SK-N-SH (cell line): ENCODE measurements around the gene CACNA2D3. TPM values are rescaled to one million over a fixed set of nuclear protein-coding genes. Genes with fewer than 3 reads are reported as not detected.

Experiments used
- CTCF ChIA-PET: fragments of 300-600, 350-600 bp; formaldehyde crosslinking; extraction: SDS; loops from one replicate; lab custom pipeline; 2021; lab: Yijun Ruan, JAX
- POLR2A ChIA-PET: fragments of 350-600 bp; sonication (Branson Sonifier 250); formaldehyde crosslinking; extraction: SDS; loops from one replicate; lab custom pipeline; 2020; ENCODE audit warnings: antibody characterized with exemption, inconsistent platforms; lab: Yijun Ruan, JAX
- DNase-seq: peaks from one replicate; pipeline ENCODE4 v3.0.0; 2012
- H2AFZ ChIP-seq: fragments of 200-600 bp; sonication (generic); 2 replicates; pipeline ENCODE4 v1.8.1; 2016; ENCODE audit warnings: antibody characterized with exemption, mild to moderate bottlenecking, low read depth
- H3F3A ChIP-seq: fragments of 200-600 bp; sonication (generic); replicated peaks from 2 replicates; pipeline ENCODE3; 2016; ENCODE audit warnings: antibody characterized with exemption, mild to moderate bottlenecking; ENCODE audit not compliant: insufficient read depth
- H3K27ac ChIP-seq, 2 experiments: fragments of 200-500 bp in 1 of 2; fragments of 200-600 bp in 1 of 2; sonication (Bioruptor generic) in 1 of 2; sonication (generic), shearing (Covaris generic) in 1 of 2; 2 replicates each; pipeline versions ENCODE4 v1.5.1 to v1.6.1; 2014 to 2016; ENCODE audit warnings: low read depth in 2 of 2, inconsistent platforms in 1 of 2, low read length in 1 of 2, mild to moderate bottlenecking in 1 of 2, mixed read lengths in 1 of 2
- H3K27me3 ChIP-seq: fragments of 200-600 bp; sonication (generic), shearing (Covaris generic); 2 replicates; pipeline ENCODE4 v1.6.1; 2016; ENCODE audit warnings: mixed run types; ENCODE audit not compliant: insufficient read depth
- H3K36me3 ChIP-seq, 2 experiments: fragments of 200-500 bp in 1 of 2; fragments of 200-600 bp in 1 of 2; sonication (Bioruptor generic) in 1 of 2; sonication (generic) in 1 of 2; replicated peaks in 1 of 2; 2 replicates each; pipeline versions ENCODE3 to v1.5.1; 2014 to 2016; ENCODE audit warnings: low read length in 1 of 2, mild to moderate bottlenecking in 1 of 2; ENCODE audit not compliant: insufficient read depth in 2 of 2, control insufficient read depth in 1 of 2
- H3K4me1 ChIP-seq, 2 experiments: fragments of 200-500 bp in 1 of 2; fragments of 200-600 bp in 1 of 2; sonication (Bioruptor generic) in 1 of 2; sonication (generic), shearing (Covaris generic) in 1 of 2; 2 replicates each; pipeline versions ENCODE4 v1.5.1 to v1.6.1; 2014 to 2016; ENCODE audit warnings: low read depth in 1 of 2, low read length in 1 of 2, mixed run types in 1 of 2; ENCODE audit not compliant: insufficient read depth in 2 of 2, control insufficient read depth in 1 of 2
- H3K4me2 ChIP-seq: fragments of 200-600 bp; sonication (generic), shearing (Covaris generic); 2 replicates; pipeline ENCODE4 v1.6.1; 2017; ENCODE audit warnings: mixed run types
- H3K4me3 ChIP-seq, 2 experiments: fragments of 200-500 bp in 1 of 2; fragments of 200-600 bp in 1 of 2; sonication (Bioruptor generic) in 1 of 2; sonication (generic), shearing (Covaris generic) in 1 of 2; 2 replicates each; pipeline versions ENCODE4 v1.5.1 to v1.8.1; 2014 to 2016; ENCODE audit warnings: low read depth in 2 of 2, inconsistent platforms in 1 of 2, low read length in 1 of 2, mild to moderate bottlenecking in 1 of 2, mixed read lengths in 1 of 2, moderate library complexity in 1 of 2
- H3K79me2 ChIP-seq: fragments of 200-600 bp; sonication (generic); 2 replicates; pipeline ENCODE4 v1.8.1; 2017; ENCODE audit warnings: mild to moderate bottlenecking; ENCODE audit not compliant: insufficient read depth
- H3K9ac ChIP-seq: fragments of 200-600 bp; sonication (generic); 2 replicates; pipeline ENCODE4 v1.6.1; 2017; ENCODE audit warnings: mixed run types
- H3K9me2 ChIP-seq: fragments of 200-600 bp; sonication (generic); 2 replicates; pipeline ENCODE4 v1.6.1; 2017; ENCODE audit warnings: mixed run types
- H3K9me3 ChIP-seq: fragments of 200-600 bp; sonication (generic); 2 replicates; pipeline ENCODE4 v1.6.1; 2017; ENCODE audit warnings: mixed run types, mild to moderate bottlenecking, moderate library complexity
- H4K20me1 ChIP-seq: fragments of 200-600 bp; sonication (generic); 2 replicates; pipeline ENCODE4 v1.6.1; 2017; ENCODE audit warnings: mild to moderate bottlenecking, mixed run types; ENCODE audit not compliant: insufficient read depth
- CHD2 ChIP-seq: fragments of 150-350 bp; IDR thresholded peaks from 2 replicates; pipeline ENCODE4 v1.6.1; 2018; ENCODE audit warnings: low read length; ENCODE audit not compliant: partially characterized antibody
- CTCF ChIP-seq: fragments of 200-600 bp; sonication (generic); IDR thresholded peaks from 2 replicates; pipeline ENCODE4 v1.6.1; 2017; ENCODE audit warnings: antibody characterized with exemption, mild to moderate bottlenecking, moderate library complexity
- EP300 ChIP-seq, 2 experiments: IDR thresholded peaks; 2 replicates each; pipeline versions ENCODE4 v1.4.0 to v1.6.1; 2012; ENCODE audit warnings: borderline replicate concordance in 1 of 2, low read depth in 1 of 2, low read length in 1 of 2
- EZH2phosphoT487 ChIP-seq: fragments of 200-600 bp; sonication (generic); IDR thresholded peaks from 2 replicates; pipeline ENCODE4 v1.6.1; 2017; ENCODE audit warnings: low read depth, mixed run types, mild to moderate bottlenecking, antibody characterized with exemption, moderate library complexity, borderline replicate concordance
- FOSL2 ChIP-seq: IDR thresholded peaks from 2 replicates; pipeline ENCODE4 v1.4.0; 2012; ENCODE audit warnings: low read depth, mild to moderate bottlenecking, moderate library complexity, borderline replicate concordance
- GATA2 ChIP-seq: sonication (generic); formaldehyde crosslinking; IDR thresholded peaks from 2 replicates; pipeline ENCODE4 v1.5.0; 2020; ENCODE audit warnings: mild to moderate bottlenecking, missing genetic modification reagents
- JUND ChIP-seq: IDR thresholded peaks from 2 replicates; pipeline ENCODE4 v1.4.0; 2012
- MAX ChIP-seq: IDR thresholded peaks from 2 replicates; pipeline ENCODE4 v1.4.0; 2012; ENCODE audit warnings: low read depth
- MEF2A ChIP-seq: IDR thresholded peaks from 2 replicates; pipeline ENCODE4 v1.4.0; 2012; ENCODE audit warnings: low read depth, borderline replicate concordance
- NRF1 ChIP-seq: IDR thresholded peaks from 2 replicates; pipeline ENCODE4 v1.6.1; 2012; ENCODE audit warnings: low read depth, mild to moderate bottlenecking, low read length
- PBX3 ChIP-seq: IDR thresholded peaks from 2 replicates; pipeline ENCODE4; 2012
- RAD21 ChIP-seq: IDR thresholded peaks from 2 replicates; pipeline ENCODE4 v1.6.1; 2012; ENCODE audit warnings: mild to moderate bottlenecking, low read length
- REST ChIP-seq: IDR thresholded peaks from 2 replicates; pipeline ENCODE4 v1.6.1; 2012; ENCODE audit warnings: mild to moderate bottlenecking, low read depth, low read length, moderate library complexity
- RXRA ChIP-seq: IDR thresholded peaks from 2 replicates; pipeline ENCODE4 v1.4.0; 2012; ENCODE audit warnings: low read depth, mild to moderate bottlenecking, borderline replicate concordance
- SIN3A ChIP-seq: IDR thresholded peaks from 2 replicates; pipeline ENCODE4 v1.6.1; 2012; ENCODE audit warnings: low read depth, mild to moderate bottlenecking, low read length, moderate library complexity, borderline replicate concordance
- SMC3 ChIP-seq: IDR thresholded peaks from 2 replicates; pipeline ENCODE4 v1.6.1; 2012; ENCODE audit warnings: low read depth, low read length, improper control_type of control experiment
- TAF1 ChIP-seq: IDR thresholded peaks from 2 replicates; pipeline ENCODE4 v1.6.1; 2012; ENCODE audit warnings: low read depth, mild to moderate bottlenecking, low read length, moderate library complexity, borderline replicate concordance
- TEAD4 ChIP-seq: IDR thresholded peaks from 2 replicates; pipeline ENCODE4 v1.4.0; 2012; ENCODE audit warnings: mild to moderate bottlenecking, borderline replicate concordance; ENCODE audit not compliant: insufficient read depth
- YY1 ChIP-seq: IDR thresholded peaks from 2 replicates; pipeline ENCODE4 v1.4.0; 2012; ENCODE audit warnings: low read depth, mild to moderate bottlenecking
- WGBS: methylation state at CpG from one replicate; pipeline ENCODE4 v1.1.6; 2017; ENCODE audit warnings: low lambda C conversion rate; 5-methylcytosine and 5-hydroxymethylcytosine counted together
- polyA plus RNA-seq, 3 experiments: library from polyadenylated mRNA; depleted of rRNA; stranded (reverse); fragments of >200 nt; gene quantifications; 2 replicates each; pipeline ENCODE4 v1.2.3, GENCODE V29; 2012

CACNA2D3 gene
- polyA plus RNA-seq, 1 of the 3 experiments (the other 2 are of a cell fraction): 0.15 TPM

- ChIA-PET CTCF (interaction anchor here (1.1 to 1.9 kb wide), 2 partner anchors 13 to 430 kb away, joined by 3 to 7 read pairs; no protein-coding TSS in a partner anchor), POLR2A (no interaction called here)
- WGBS: 61% methylated on average over 4 of the region's 4 CpGs
Measured at GRCh38 chr3:54858093-54858785, 735.9 kb downstream of the CACNA2D3 start.

More at GRCh38 chr3:54858093-54858785, 735.9 kb downstream of the CACNA2D3 start:
- Histone ChIP-seq H2AFZ (no peak overlapping the region), H3K4me1 (peaks cover 0 to 12% of the 10 kb centered on the region in 2 experiments; a peak in 1 of 4 replicates), H3K9me3 (no peaks in the 10 kb centered on the region), H4K20me1 (no peaks in the 10 kb centered on the region), H3K36me3 (no peaks in the 10 kb centered on the region), H3K27me3 (no peaks in the 10 kb centered on the region), H3K9ac (no peak overlapping the region), H3K4me3 (no peak overlapping the region), H3K79me2 (no peaks in the 10 kb centered on the region), H3K9me2 (no peaks in the 10 kb centered on the region), H3F3A (no peaks in the 10 kb centered on the region), H3K4me2 (0 out of 2 replicates have a peak overlapping the region, but pooled peaks have one; percentile 9), H3K27ac (no peak overlapping the region; a peak in 1 of 4 replicates)
- TF ChIP-seq TAF1 (no peak), PBX3 (no peak), CHD2 (no peak), EP300 (IDR thresholded peaks at IDR 0.05; ENCODE audit: borderline replicate concordance in 1 of 2, low read depth in 1 of 2, low read length in 1 of 2) (no peak), MAX (no peak), EZH2phosphoT487 (no peak), GATA2 (no peak), SMC3 (no peak), TEAD4 (no peak), NRF1 (no peak), REST (no peak), CTCF (no peak), RXRA (no peak), YY1 (no peak), FOSL2 (no peak), MEF2A (no peak), SIN3A (no peak), JUND (no peak), RAD21 (no peak)
- no peak for DNase-seq
